Measurements from ENCODE around the gene SPATA16.

SPATA16 gene

GRCh38 chr3:173038484-173038871, 102.6 kb downstream of the SPATA16 start:
- Histone ChIP-seq H3K79me2 (ENCODE audit: insufficient read depth, low read length) (no peaks in the 10 kb centered on the region), H3K27me3 (ENCODE audit: insufficient read depth, low read length, poor library complexity, severe bottlenecking) (no peaks in the 10 kb centered on the region), H3K4me3 (ENCODE audit: low read length, poor library complexity, severe bottlenecking) (peak overlapping the region; percentile 45), H3K36me3 (ENCODE audit: insufficient read depth, low read length) (no peaks in the 10 kb centered on the region), H3K9ac (ENCODE audit: low read depth, low read length, poor library complexity, severe bottlenecking) (peak overlapping the region; percentile 30), H3K9me2 (replicated peaks; ENCODE audit: low read depth, low read length) (no peaks in the 10 kb centered on the region), H4K20me1 (ENCODE audit: insufficient read depth, low read length, poor library complexity, severe bottlenecking) (no peaks in the 10 kb centered on the region), H3K4me1 (ENCODE audit: insufficient read depth, low read length, poor library complexity, severe bottlenecking) (peaks cover 28% of the 10 kb centered on the region), H3K4me2 (ENCODE audit: low read depth, low read length, poor library complexity, severe bottlenecking) (peak overlapping the region; percentile 65), H3F3A (ENCODE audit: low read depth) (no peaks in the 10 kb centered on the region), H2AFZ (ENCODE audit: low read length) (peak overlapping the region; percentile 24; the same call in 1 of the 2 replicates), H3K9me3 (ENCODE audit: insufficient read depth, low read depth, low read length) (no peaks in the 10 kb centered on the region)
- TF ChIP-seq CTCF (conservative IDR thresholded peaks at IDR 0.05; ENCODE audit: low read length) (no peak), EZH2phosphoT487 (IDR thresholded peaks at IDR 0.05; ENCODE audit: borderline replicate concordance) (no peak)

GRCh38 chr3:173037840-173038483, 103.1 kb downstream of the SPATA16 start:
- peaks cover 28% of the 10 kb centered on the region for H3K4me1 ChIP-seq (ENCODE audit: insufficient read depth, low read length, poor library complexity, severe bottlenecking)
- H3K9ac ChIP-seq (ENCODE audit: low read depth, low read length, poor library complexity, severe bottlenecking) = peak overlapping the region; percentile 30
- peak overlapping the region; percentile 45 for H3K4me3 ChIP-seq (ENCODE audit: low read length, poor library complexity, severe bottlenecking)
- H3K27me3 ChIP-seq (ENCODE audit: insufficient read depth, low read length, poor library complexity, severe bottlenecking) = no peaks in the 10 kb centered on the region
- no peaks in the 10 kb centered on the region for H3K36me3 ChIP-seq (ENCODE audit: insufficient read depth, low read length)
- TF ChIP-seq CTCF (conservative IDR thresholded peaks at IDR 0.05; ENCODE audit: low read length) (no peak), EZH2phosphoT487 (IDR thresholded peaks at IDR 0.05; ENCODE audit: borderline replicate concordance) (no peak)
- no peaks in the 10 kb centered on the region for H4K20me1 ChIP-seq (ENCODE audit: insufficient read depth, low read length, poor library complexity, severe bottlenecking)
- H2AFZ ChIP-seq (ENCODE audit: low read length) = no peak overlapping the region
- no peaks in the 10 kb centered on the region for H3K9me2 ChIP-seq (replicated peaks; ENCODE audit: low read depth, low read length)
- no peaks in the 10 kb centered on the region for H3K9me3 ChIP-seq (ENCODE audit: insufficient read depth, low read depth, low read length)
- no peaks in the 10 kb centered on the region for H3F3A ChIP-seq (ENCODE audit: low read depth)
- peak overlapping the region; percentile 65 for H3K4me2 ChIP-seq (ENCODE audit: low read depth, low read length, poor library complexity, severe bottlenecking)
- no peaks in the 10 kb centered on the region for H3K79me2 ChIP-seq (ENCODE audit: insufficient read depth, low read length)

GRCh38 chr3:173030273-173030672, 110.8 kb downstream of the SPATA16 start:
- no peaks in the 10 kb centered on the region for H3K4me1 ChIP-seq (ENCODE audit: insufficient read depth, low read length, poor library complexity, severe bottlenecking)
- no peaks in the 10 kb centered on the region for H4K20me1 ChIP-seq (ENCODE audit: insufficient read depth, low read length, poor library complexity, severe bottlenecking)
- H3K4me3 ChIP-seq (ENCODE audit: low read length, poor library complexity, severe bottlenecking) = no peak overlapping the region
- no peaks in the 10 kb centered on the region for H3K79me2 ChIP-seq (ENCODE audit: insufficient read depth, low read length)
- no peak overlapping the region for H3K4me2 ChIP-seq (ENCODE audit: low read depth, low read length, poor library complexity, severe bottlenecking)
- H3K27me3 ChIP-seq (ENCODE audit: insufficient read depth, low read length, poor library complexity, severe bottlenecking) = no peaks in the 10 kb centered on the region
- H3F3A ChIP-seq (ENCODE audit: low read depth) = no peaks in the 10 kb centered on the region
- no peaks in the 10 kb centered on the region for H3K9me3 ChIP-seq (ENCODE audit: insufficient read depth, low read depth, low read length)
- H3K9ac ChIP-seq (ENCODE audit: low read depth, low read length, poor library complexity, severe bottlenecking) = no peak overlapping the region
- no peaks in the 10 kb centered on the region for H3K9me2 ChIP-seq (replicated peaks; ENCODE audit: low read depth, low read length)
- no peak overlapping the region for H2AFZ ChIP-seq (ENCODE audit: low read length)
- TF ChIP-seq CTCF (conservative IDR thresholded peaks at IDR 0.05; ENCODE audit: low read length) (no peak), EZH2phosphoT487 (IDR thresholded peaks at IDR 0.05; ENCODE audit: borderline replicate concordance) (no peak)
- H3K36me3 ChIP-seq (ENCODE audit: insufficient read depth, low read length) = no peaks in the 10 kb centered on the region

All from Loucy (cell line).